NCI-H2196 (cell line): ENCODE results near the gene CDH8.

ENCODE experiments used
- DNase-seq: peaks from one replicate; lab custom pipeline; 2025; ENCODE audit not compliant: unreplicated experiment; lab: John Stamatoyannopoulos, UW

CDH8 gene

GRCh38 chr16:61665512-61665911, 370.7 kb downstream of the CDH8 start:
- DNase-seq, result no peak

GRCh38 chr16:61659936-61660335, 376.3 kb downstream of the CDH8 start:
- no peak for DNase-seq

GRCh38 chr16:61654962-61655361, 381.3 kb downstream of the CDH8 start:
- DNase-seq, result no peak

- DNase-seq, result no peak
These were observed 382.7 kb downstream of the CDH8 start for GRCh38 chr16:61653544-61653943.

GRCh38 chr16:61645561-61645960, 390.7 kb downstream of the CDH8 start:
- no peak for DNase-seq

- no peak for DNase-seq
These were observed 391.5 kb downstream of the CDH8 start for GRCh38 chr16:61644736-61645135.

DNA sequence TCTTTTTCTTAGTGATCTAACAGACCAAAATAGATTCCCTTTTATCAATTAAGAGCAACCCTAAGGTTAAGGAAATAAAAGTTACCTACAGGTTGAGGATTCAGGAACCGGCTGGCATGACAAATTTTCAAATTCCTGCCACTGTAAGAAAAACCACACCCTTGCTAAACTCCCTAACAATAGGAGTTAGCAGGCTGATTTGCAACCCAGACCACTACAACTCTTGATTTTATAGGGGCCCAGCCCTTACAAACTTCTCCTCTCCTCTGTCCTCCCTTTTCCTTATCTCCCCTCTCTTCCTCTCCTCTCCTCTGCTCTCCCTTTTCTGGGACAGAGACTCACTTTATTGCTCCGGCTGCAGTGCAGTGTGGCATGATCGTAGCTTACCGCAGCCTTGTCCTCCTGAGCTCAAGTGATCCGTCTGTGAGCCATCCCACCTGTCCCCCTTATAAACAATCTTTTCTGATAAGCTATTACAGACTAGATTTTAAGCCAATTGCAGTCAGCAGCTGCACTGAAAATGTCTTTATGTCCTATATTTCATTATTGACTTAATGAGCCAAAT, 418.9 kb downstream of the CDH8 start:
- DNase-seq, result no peak

DNA sequence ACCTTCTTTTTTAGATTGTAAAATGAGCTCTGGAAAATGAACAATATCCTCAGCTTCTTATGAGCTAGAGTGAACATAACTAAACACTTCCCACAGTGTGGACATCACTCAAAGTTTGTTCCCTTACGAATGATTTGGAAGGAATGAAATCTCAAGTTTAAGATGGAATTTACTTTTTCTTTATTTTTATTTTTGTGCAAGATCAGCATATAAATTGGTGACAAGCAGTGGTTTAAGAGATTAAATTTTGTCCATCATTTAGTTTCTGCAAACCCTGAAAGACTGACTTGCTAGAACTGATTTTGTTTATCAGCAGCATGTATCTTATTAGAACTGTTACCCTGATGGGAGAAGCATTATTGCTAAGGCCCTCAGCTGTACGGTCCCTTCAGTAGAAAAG, 420.1 kb downstream of the CDH8 start:
- DNase-seq, result no peak

GRCh38 chr16:61611847-61612491, 424.3 kb downstream of the CDH8 start:
- DNase-seq, result no peak

- no peak for DNase-seq
These were observed 429.7 kb downstream of the CDH8 start for GRCh38 chr16:61606581-61606980.
